ENCODE results near the gene C9orf78. TPM values are rescaled to one million over a fixed set of nuclear protein-coding genes. Genes with fewer than 3 reads are reported as not detected.
A peak's percentile ranks its signal among the peaks of the same experiment; 100 is the strongest.

C9orf78 gene
- total and polyA plus RNA-seq, 9 of the 15 experiments (the other 6 are each of a cell fraction or from before 2014, with no cell fraction given) = 94.6 to 266 (median 202) TPM

DNA sequence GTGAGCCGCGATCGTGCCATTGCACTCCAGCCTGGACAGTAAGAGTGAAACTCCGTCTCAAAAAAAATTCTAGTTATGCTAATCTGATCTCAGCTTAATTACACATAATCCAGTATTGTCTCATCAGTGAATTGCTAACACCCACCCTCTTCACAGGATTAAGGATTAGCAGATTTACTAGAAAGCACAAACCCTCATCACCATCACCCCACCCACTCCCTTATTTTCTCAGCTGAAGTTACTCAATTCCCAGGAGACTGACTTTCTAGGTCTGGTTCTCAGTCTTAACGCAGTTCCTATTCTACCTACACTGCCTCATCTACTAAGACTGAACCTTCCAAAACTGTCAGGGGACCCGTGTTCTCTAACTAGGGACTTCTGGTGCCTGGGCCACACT lies 23.1 kb downstream of the C9orf78 start:
- 79% methylated on average over 6 of the region's 6 CpGs for WGBS (ENCODE audit: insufficient coverage, low coverage, missing lambda C conversion rate)
- BruUV-seq (replicated peaks) = no TSS peak
- FAIRE-seq (no peak), ATAC-seq (no peak; the same call in 2 of the 3 replicates), DNase-seq (ENCODE audit: extremely low read depth in 1 of 4, low spot score in 3 of 4) (no peak)
- Histone ChIP-seq H3K27ac (ENCODE audit: extremely low read depth, low read depth, low read length) (peak overlapping the region; percentile 11; the same call in 1 of the 3 replicates), H3K9ac (ENCODE audit: insufficient read depth in 1 of 2, low read depth in 2 of 2, low read length in 2 of 2) (peak overlapping the region in 1 of 2 experiments; percentile 78; a peak in 1 of 4 replicates), H3K4me3 (no peak overlapping the region), H3K9me1 (ENCODE audit: control insufficient read depth, insufficient read depth, low read length) (peaks cover 6% of the 10 kb centered on the region), H4K20me1 (replicated peaks; ENCODE audit: control insufficient read depth, insufficient read depth, low read length) (peaks cover 8% of the 10 kb centered on the region), H3K79me2 (ENCODE audit: control insufficient read depth, insufficient read depth, low read length) (no peaks in the 10 kb centered on the region), H3K36me3 (ENCODE audit: control insufficient read depth, insufficient read depth, low read length) (peaks cover 89% of the 10 kb centered on the region), H3K27me3 (ENCODE audit: control insufficient read depth in 2 of 2, insufficient read depth in 2 of 2, low read length in 2 of 2) (no peaks in the 10 kb centered on the region), H2AFZ (ENCODE audit: low read depth, low read length) (no peak overlapping the region), H3K9me3 (replicated peaks; ENCODE audit: control insufficient read depth, insufficient read depth, low read depth, low read length) (no peaks in the 10 kb centered on the region), H3K4me1 (replicated peaks in 1 of 2; ENCODE audit: control insufficient read depth in 2 of 2, insufficient read depth in 2 of 2, low read length in 2 of 2) (peaks cover 4 to 17% of the 10 kb centered on the region in 2 experiments; a peak in 3 of 5 replicates), H3K4me2 (ENCODE audit: insufficient read depth, low read length) (no peak overlapping the region)
- ChIA-PET POLR2A (interaction anchor here (0.6 to 5.8 kb wide), 9 partner anchors 8 to 591 kb away, joined by 3 to 49 read pairs (median 4); partner anchors contain the start of genes C9orf78 and TOR1A), CTCF (ENCODE audit: low intra/inter-chr PET ratio) (no interaction called here)
- intact Hi-C loops (cut with micrococcal nuclease) = no loop called here
- in situ Hi-C loops (cut with MboI) = no loop called here
- no peak for TF ChIP-seq ZNF217 (CRISPR knock-in tag; IDR thresholded peaks at IDR 0.05)
- TF ChIP-seq NRF1 (conservative IDR thresholded peaks at IDR 0.05 in 1 of 2, IDR thresholded peaks at IDR 0.05 in 1 of 2) = no peak
- no peak for TF ChIP-seq RUNX1 (IDR thresholded peaks at IDR 0.05; ENCODE audit: low read depth)
- no peak for TF ChIP-seq SNIP1 (IDR thresholded peaks at IDR 0.05; ENCODE audit: low read depth)
- TF ChIP-seq TAF7 (tag; IDR thresholded peaks at IDR 0.05) = no peak
- TF ChIP-seq RBFOX2 (IDR thresholded peaks at IDR 0.05; ENCODE audit: low read depth, low read length) = peak; percentile 3; the same call in 1 of the 2 replicates
- peak; percentile 9; the same call in 1 of the 2 replicates for TF ChIP-seq ELF4 (CRISPR knock-in tag; IDR thresholded peaks at IDR 0.05)
- TF ChIP-seq SNRNP70 (optimal IDR thresholded peaks at IDR 0.05; ENCODE audit: low read depth, low read length) = no peak
- TF ChIP-seq IRF2 (CRISPR knock-in tag; IDR thresholded peaks at IDR 0.05) = no peak
- no peak for TF ChIP-seq MEF2D (tag; conservative IDR thresholded peaks at IDR 0.05; ENCODE audit: low read depth)
- TF ChIP-seq ZNF436 (CRISPR knock-in tag; IDR thresholded peaks at IDR 0.05) = no peak
- no peak for TF ChIP-seq CEBPG (CRISPR knock-in tag; IDR thresholded peaks at IDR 0.05)
- TF ChIP-seq CEBPG (tag; conservative IDR thresholded peaks at IDR 0.05 in 1 of 2, IDR thresholded peaks at IDR 0.05 in 1 of 2) = no peak
- no peak for TF ChIP-seq NR2F6 (CRISPR knock-in tag; IDR thresholded peaks at IDR 0.05)
- TF ChIP-seq BHLHE40 (IDR thresholded peaks at IDR 0.05; ENCODE audit: low read length) = no peak
- TF ChIP-seq, protein P1, sequence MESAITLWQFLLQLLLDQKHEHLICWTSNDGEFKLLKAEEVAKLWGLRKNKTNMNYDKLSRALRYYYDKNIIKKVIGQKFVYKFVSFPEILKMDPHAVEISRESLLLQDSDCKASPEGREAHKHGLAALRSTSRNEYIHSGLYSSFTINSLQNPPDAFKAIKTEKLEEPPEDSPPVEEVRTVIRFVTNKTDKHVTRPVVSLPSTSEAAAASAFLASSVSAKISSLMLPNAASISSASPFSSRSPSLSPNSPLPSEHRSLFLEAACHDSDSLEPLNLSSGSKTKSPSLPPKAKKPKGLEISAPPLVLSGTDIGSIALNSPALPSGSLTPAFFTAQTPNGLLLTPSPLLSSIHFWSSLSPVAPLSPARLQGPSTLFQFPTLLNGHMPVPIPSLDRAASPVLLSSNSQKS (CRISPR knock-in tag; IDR thresholded peaks at IDR 0.05) = no peak
- TF ChIP-seq TBL1XR1 (IDR thresholded peaks at IDR 0.05; ENCODE audit: low read length in 2 of 2) = no peak
- TF ChIP-seq, protein P2, sequence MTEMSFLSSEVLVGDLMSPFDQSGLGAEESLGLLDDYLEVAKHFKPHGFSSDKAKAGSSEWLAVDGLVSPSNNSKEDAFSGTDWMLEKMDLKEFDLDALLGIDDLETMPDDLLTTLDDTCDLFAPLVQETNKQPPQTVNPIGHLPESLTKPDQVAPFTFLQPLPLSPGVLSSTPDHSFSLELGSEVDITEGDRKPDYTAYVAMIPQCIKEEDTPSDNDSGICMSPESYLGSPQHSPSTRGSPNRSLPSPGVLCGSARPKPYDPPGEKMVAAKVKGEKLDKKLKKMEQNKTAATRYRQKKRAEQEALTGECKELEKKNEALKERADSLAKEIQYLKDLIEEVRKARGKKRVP (CRISPR knock-in tag; IDR thresholded peaks at IDR 0.05) = peak; percentile 31; the same call in 1 of the 2 replicates
- no peak for TF ChIP-seq MEIS2 (IDR thresholded peaks at IDR 0.05; ENCODE audit: partially characterized antibody)
- TF ChIP-seq POU5F1 (IDR thresholded peaks at IDR 0.05; ENCODE audit: borderline replicate concordance, low read depth, low read length, partially characterized antibody) = no peak
- no peak for TF ChIP-seq PHTF2 (CRISPR knock-in tag; IDR thresholded peaks at IDR 0.05)
- no peak for TF ChIP-seq ZNF707 (CRISPR knock-in tag; conservative IDR thresholded peaks at IDR 0.05)
- no peak for TF ChIP-seq RCOR1 (IDR thresholded peaks at IDR 0.05; ENCODE audit: borderline replicate concordance in 1 of 2, low read depth in 2 of 2, low read length in 2 of 2)
